ENCODE measurements around the gene CHD2.

Gene CHD2

DNA sequence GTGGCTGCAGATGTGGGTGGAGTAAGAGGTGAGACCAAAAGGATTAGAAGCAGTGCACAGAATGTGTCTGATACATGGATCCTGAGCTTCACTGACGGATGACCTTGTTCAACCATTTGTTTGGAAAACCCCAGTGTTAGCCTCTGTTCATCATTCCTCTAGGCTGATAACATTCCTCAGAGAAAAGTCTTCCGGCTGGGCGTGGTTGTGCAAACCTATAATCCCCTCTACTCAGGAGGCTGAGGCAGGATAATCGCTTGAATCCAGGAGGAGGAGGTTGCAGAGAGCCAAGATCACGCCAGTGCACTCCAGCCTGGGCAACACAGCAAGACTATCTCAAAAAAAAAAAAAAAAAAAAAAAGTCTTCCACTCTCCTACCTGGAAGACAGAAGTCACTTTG, 23.1 kb upstream of the CHD2 start:
- TF ChIP-seq, protein P1, sequence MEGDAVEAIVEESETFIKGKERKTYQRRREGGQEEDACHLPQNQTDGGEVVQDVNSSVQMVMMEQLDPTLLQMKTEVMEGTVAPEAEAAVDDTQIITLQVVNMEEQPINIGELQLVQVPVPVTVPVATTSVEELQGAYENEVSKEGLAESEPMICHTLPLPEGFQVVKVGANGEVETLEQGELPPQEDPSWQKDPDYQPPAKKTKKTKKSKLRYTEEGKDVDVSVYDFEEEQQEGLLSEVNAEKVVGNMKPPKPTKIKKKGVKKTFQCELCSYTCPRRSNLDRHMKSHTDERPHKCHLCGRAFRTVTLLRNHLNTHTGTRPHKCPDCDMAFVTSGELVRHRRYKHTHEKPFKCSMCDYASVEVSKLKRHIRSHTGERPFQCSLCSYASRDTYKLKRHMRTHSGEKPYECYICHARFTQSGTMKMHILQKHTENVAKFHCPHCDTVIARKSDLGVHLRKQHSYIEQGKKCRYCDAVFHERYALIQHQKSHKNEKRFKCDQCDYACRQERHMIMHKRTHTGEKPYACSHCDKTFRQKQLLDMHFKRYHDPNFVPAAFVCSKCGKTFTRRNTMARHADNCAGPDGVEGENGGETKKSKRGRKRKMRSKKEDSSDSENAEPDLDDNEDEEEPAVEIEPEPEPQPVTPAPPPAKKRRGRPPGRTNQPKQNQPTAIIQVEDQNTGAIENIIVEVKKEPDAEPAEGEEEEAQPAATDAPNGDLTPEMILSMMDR (IDR thresholded peaks at IDR 0.05; ENCODE audit: insufficient read depth, low read depth, low read length, missing control alignments) = no peak
- no peak for DNase-seq (ENCODE audit: low read depth)
- no peak overlapping the region for H3K4me3 ChIP-seq (ENCODE audit: low read length)

DNA sequence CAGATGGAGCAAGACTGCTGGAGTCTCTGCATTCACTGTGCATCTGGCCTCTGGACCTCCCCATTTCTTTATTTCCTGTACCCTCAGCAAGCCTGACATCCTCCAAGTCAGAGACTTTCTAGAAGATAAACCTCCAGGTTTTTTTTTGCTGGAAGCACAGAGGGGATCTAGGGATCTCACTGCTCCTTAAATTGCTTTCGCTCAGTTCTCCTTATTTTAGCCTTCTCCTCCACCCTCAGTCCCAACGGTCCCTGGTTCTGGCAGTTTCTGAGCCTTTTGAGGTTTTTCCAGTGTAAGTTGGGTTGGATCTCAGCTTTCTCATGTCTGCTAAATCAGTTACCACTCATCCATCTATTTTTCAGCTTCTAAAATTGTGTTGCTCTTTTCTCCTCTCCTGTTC, 22.7 kb upstream of the CHD2 start:
- no peak overlapping the region for H3K4me3 ChIP-seq (ENCODE audit: low read length)
- TF ChIP-seq, protein P1 (IDR thresholded peaks at IDR 0.05; ENCODE audit: insufficient read depth, low read depth, low read length, missing control alignments) = no peak

DNA sequence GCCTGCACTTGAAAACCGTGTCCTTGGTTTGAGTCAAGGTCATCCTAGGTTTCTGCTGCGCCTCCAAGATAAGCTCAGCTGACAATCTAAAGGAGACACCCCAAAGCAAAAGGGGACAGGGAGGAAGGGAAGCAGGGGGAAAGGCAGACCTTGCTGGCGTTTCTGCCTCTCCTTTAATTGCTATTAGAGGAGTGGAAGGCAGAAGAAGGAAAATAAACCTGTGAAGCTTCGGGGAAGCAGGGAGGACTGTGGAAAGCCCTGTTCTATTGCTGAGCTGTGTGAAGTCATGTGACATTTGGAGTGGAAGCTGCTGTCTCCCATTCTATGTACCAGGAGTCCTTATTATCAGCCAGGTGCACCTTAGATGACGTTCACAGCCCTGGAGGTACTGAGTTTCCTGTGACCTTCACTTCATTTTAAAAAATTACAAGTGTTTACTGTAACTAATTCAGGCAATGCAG, 21.5 kb upstream of the CHD2 start:
- H3K4me3 ChIP-seq (ENCODE audit: low read length) = no peak overlapping the region
- TF ChIP-seq, protein P1 (IDR thresholded peaks at IDR 0.05; ENCODE audit: insufficient read depth, low read depth, low read length, missing control alignments) = no peak
- DNase-seq (ENCODE audit: low read depth) = no peak

More for the DNA sequence above, 22.7 kb upstream of the CHD2 start:
- no peak for DNase-seq (ENCODE audit: low read depth)

DNA sequence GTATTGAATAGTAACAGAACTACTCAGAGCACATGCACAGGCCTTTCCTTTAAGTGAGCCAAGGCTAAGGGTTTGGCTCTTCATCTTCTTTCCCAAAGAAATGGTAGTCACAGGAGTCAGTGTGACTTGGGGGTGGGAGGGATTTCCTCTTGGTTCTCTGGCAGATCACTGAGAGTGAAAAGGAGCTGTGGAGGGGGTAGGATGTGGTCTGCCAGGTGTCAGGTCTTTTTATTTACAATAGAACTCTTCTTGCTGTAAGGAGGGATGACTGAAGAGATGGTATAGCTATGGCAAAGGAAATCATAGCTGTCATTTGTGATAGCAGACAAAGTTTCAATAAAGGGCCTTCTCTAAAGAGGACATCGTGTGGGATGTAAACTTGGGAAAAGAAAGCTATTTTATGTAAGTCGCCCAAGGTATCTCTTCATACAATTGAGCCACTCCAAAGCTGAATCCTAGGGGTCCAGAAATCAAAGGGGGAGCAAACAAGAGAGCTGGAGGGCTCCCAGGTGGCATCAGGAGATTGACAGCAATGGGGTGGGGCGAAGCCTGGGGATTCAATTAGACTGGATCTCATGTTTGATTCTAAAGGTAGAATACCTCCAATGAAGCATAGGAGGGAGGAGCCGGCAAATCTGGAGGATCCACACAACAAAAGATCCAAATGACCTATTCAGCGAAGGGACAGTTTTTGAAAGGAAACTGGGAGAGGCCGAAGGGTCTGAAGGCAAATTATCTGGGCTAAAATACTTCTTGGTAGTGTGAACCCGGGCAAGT, 20.0 kb upstream of the CHD2 start:
- no peak overlapping the region for H3K4me3 ChIP-seq (ENCODE audit: low read length)
- no peak for DNase-seq (ENCODE audit: low read depth)

DNA sequence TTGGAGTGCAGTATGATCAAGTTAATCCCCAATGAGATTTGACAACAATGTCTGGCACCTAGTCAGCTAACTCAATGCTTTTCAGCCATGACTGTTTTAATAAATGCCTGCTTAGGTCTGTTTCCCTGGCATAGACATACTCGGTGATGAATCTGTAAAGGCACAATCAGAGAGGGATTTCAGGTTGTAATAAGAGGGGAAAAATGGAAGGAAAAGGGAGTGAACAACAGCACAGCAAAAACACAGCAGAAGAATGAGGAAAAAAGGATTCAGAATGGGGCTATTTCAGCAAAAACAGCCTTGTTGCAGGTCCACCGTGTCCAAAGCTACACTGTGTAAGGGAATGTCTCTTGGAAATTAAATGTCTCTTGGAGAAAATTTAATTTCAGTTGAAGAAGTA, 19.3 kb upstream of the CHD2 start:
- DNase-seq (ENCODE audit: low read depth) = no peak
- TF ChIP-seq, protein P1 (IDR thresholded peaks at IDR 0.05; ENCODE audit: insufficient read depth, low read depth, low read length, missing control alignments) = no peak
- no peak overlapping the region for H3K4me3 ChIP-seq (ENCODE audit: low read length)

More for the DNA sequence above, 20.0 kb upstream of the CHD2 start:
- TF ChIP-seq, protein P1 (IDR thresholded peaks at IDR 0.05; ENCODE audit: insufficient read depth, low read depth, low read length, missing control alignments) = no peak

DNA sequence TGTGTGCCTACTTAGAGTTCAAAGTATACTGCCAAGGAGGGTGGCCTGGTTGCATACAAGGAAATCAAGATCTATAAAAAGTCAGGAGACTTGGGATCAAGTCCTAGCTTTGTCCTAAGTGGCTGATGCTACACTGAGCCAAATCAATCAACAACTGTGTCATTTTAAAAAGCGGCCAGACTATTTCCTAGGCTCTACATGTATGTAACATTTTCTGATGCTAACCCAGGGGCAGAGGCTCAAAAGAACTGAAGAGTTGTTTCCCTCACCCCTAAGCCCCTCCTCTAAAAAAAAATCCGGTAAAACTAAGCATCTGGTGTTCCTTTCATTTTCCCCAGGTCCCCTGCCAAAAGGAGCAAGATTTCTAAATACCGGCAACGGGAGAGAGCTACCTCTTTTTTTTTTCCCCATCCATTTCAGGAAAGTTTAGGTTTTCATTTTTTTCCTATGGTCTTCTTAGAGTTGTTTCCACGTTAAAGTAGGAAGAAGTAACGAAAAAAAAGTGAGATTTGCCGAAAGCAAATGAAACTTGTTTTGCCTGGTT, 18.8 kb upstream of the CHD2 start:
- DNase-seq (ENCODE audit: low read depth) = no peak
- peak overlapping the region; percentile 52 for H3K4me3 ChIP-seq (ENCODE audit: low read length)
- TF ChIP-seq, protein P1 (IDR thresholded peaks at IDR 0.05; ENCODE audit: insufficient read depth, low read depth, low read length, missing control alignments) = no peak

Measured in epithelial cell of esophagus (primary cell).